ENCODE measurements around the gene CCL1.

CCL1 gene

GRCh38 chr17:34383216-34383615, 20.2 kb upstream of the CCL1 start:
- 84 to 92% methylated on average over 2 to 3 of the region's 3 CpGs for WGBS, 2 experiments (ENCODE audit: insufficient coverage in 2 of 2)
- Histone ChIP-seq H3K36me3 (ENCODE audit: control insufficient read depth, insufficient read depth, low read length) (no peaks in the 10 kb centered on the region), H3K4me3 (ENCODE audit: extremely low read depth, insufficient read depth, low read length, poor library complexity, severe bottlenecking) (no peak overlapping the region), H3K27ac (ENCODE audit: low read depth, low read length, severe bottlenecking) (no peak overlapping the region), H3K9me3 (ENCODE audit: control insufficient read depth, low read length) (no peaks in the 10 kb centered on the region), H3K4me1 (ENCODE audit: control insufficient read depth, insufficient read depth, low read length, poor library complexity, severe bottlenecking) (peaks cover 14% of the 10 kb centered on the region)

- Histone ChIP-seq H3K36me3 (ENCODE audit: control insufficient read depth, insufficient read depth, low read length) (no peaks in the 10 kb centered on the region), H3K4me3 (ENCODE audit: extremely low read depth, insufficient read depth, low read length, poor library complexity, severe bottlenecking) (no peak overlapping the region), H3K9me3 (ENCODE audit: control insufficient read depth, low read length) (no peaks in the 10 kb centered on the region), H3K27ac (ENCODE audit: low read depth, low read length, severe bottlenecking) (no peak overlapping the region), H3K4me1 (ENCODE audit: control insufficient read depth, insufficient read depth, low read length, poor library complexity, severe bottlenecking) (peaks cover 9% of the 10 kb centered on the region)
- 62 to 76% methylated on average over 6 to 7 of the region's 7 CpGs for WGBS, 2 experiments (ENCODE audit: insufficient coverage in 2 of 2)
Observed at GRCh38 chr17:34382621-34383124, 19.6 kb upstream of the CCL1 start.

GRCh38 chr17:34379868-34380267, 16.8 kb upstream of the CCL1 start:
- Histone ChIP-seq H3K4me1 (ENCODE audit: control insufficient read depth, insufficient read depth, low read length, poor library complexity, severe bottlenecking) (peaks cover 3% of the 10 kb centered on the region), H3K9me3 (ENCODE audit: control insufficient read depth, low read length) (no peaks in the 10 kb centered on the region), H3K36me3 (ENCODE audit: control insufficient read depth, insufficient read depth, low read length) (no peaks in the 10 kb centered on the region), H3K4me3 (ENCODE audit: extremely low read depth, insufficient read depth, low read length, poor library complexity, severe bottlenecking) (no peak overlapping the region), H3K27ac (ENCODE audit: low read depth, low read length, severe bottlenecking) (no peak overlapping the region)
- 80 to 97% methylated on average over 4 of the region's 5 CpGs for WGBS, 2 experiments (ENCODE audit: insufficient coverage in 2 of 2)

GRCh38 chr17:34378664-34379101, 15.7 kb upstream of the CCL1 start:
- 77 to 91% methylated on average over 3 of the region's 6 CpGs for WGBS, 2 experiments (ENCODE audit: insufficient coverage in 2 of 2)
- Histone ChIP-seq H3K27ac (ENCODE audit: low read depth, low read length, severe bottlenecking) (no peak overlapping the region), H3K4me3 (ENCODE audit: extremely low read depth, insufficient read depth, low read length, poor library complexity, severe bottlenecking) (no peak overlapping the region), H3K36me3 (ENCODE audit: control insufficient read depth, insufficient read depth, low read length) (no peaks in the 10 kb centered on the region), H3K4me1 (ENCODE audit: control insufficient read depth, insufficient read depth, low read length, poor library complexity, severe bottlenecking) (peaks cover 3% of the 10 kb centered on the region), H3K9me3 (ENCODE audit: control insufficient read depth, low read length) (no peaks in the 10 kb centered on the region)

- H3K4me3 ChIP-seq (ENCODE audit: extremely low read depth, insufficient read depth, low read length, poor library complexity, severe bottlenecking), result no peak overlapping the region
- WGBS, 2 experiments (ENCODE audit: insufficient coverage in 2 of 2), result 88 to 93% methylated on average over 2 to 3 of the region's 3 CpGs
- no peaks in the 10 kb centered on the region for H3K4me1 ChIP-seq (ENCODE audit: control insufficient read depth, insufficient read depth, low read length, poor library complexity, severe bottlenecking)
- H3K27ac ChIP-seq (ENCODE audit: low read depth, low read length, severe bottlenecking), result no peak overlapping the region
- no peaks in the 10 kb centered on the region for H3K36me3 ChIP-seq (ENCODE audit: control insufficient read depth, insufficient read depth, low read length)
- no peaks in the 10 kb centered on the region for H3K9me3 ChIP-seq (ENCODE audit: control insufficient read depth, low read length)
Observed at GRCh38 chr17:34377078-34377823, 14.2 kb upstream of the CCL1 start.

GRCh38 chr17:34375426-34375997, 12.5 kb upstream of the CCL1 start:
- H3K4me1 ChIP-seq (ENCODE audit: control insufficient read depth, insufficient read depth, low read length, poor library complexity, severe bottlenecking), result peaks cover 7% of the 10 kb centered on the region
- WGBS, 2 experiments (ENCODE audit: insufficient coverage in 2 of 2), result 91 to 92% methylated on average over 7 to 9 of the region's 11 CpGs

GRCh38 chr17:34374457-34374856, 11.4 kb upstream of the CCL1 start:
- Histone ChIP-seq H3K9me3 (ENCODE audit: control insufficient read depth, low read length) (no peaks in the 10 kb centered on the region), H3K4me1 (ENCODE audit: control insufficient read depth, insufficient read depth, low read length, poor library complexity, severe bottlenecking) (peaks cover 7% of the 10 kb centered on the region), H3K36me3 (ENCODE audit: control insufficient read depth, insufficient read depth, low read length) (no peaks in the 10 kb centered on the region), H3K27ac (ENCODE audit: low read depth, low read length, severe bottlenecking) (no peak overlapping the region), H3K4me3 (ENCODE audit: extremely low read depth, insufficient read depth, low read length, poor library complexity, severe bottlenecking) (no peak overlapping the region)
- 84 to 94% methylated on average over 2 to 4 of the region's 5 CpGs for WGBS, 2 experiments (ENCODE audit: insufficient coverage in 2 of 2)

More at GRCh38 chr17:34375426-34375997, 12.5 kb upstream of the CCL1 start:
- Histone ChIP-seq H3K36me3 (ENCODE audit: control insufficient read depth, insufficient read depth, low read length) (no peaks in the 10 kb centered on the region), H3K9me3 (ENCODE audit: control insufficient read depth, low read length) (no peaks in the 10 kb centered on the region), H3K4me3 (ENCODE audit: extremely low read depth, insufficient read depth, low read length, poor library complexity, severe bottlenecking) (no peak overlapping the region), H3K27ac (ENCODE audit: low read depth, low read length, severe bottlenecking) (no peak overlapping the region)

GRCh38 chr17:34371405-34372100, 8.5 kb upstream of the CCL1 start:
- Histone ChIP-seq H3K4me3 (ENCODE audit: extremely low read depth, insufficient read depth, low read length, poor library complexity, severe bottlenecking) (no peak overlapping the region), H3K9me3 (ENCODE audit: control insufficient read depth, low read length) (no peaks in the 10 kb centered on the region), H3K4me1 (ENCODE audit: control insufficient read depth, insufficient read depth, low read length, poor library complexity, severe bottlenecking) (peaks cover 10% of the 10 kb centered on the region), H3K36me3 (ENCODE audit: control insufficient read depth, insufficient read depth, low read length) (no peaks in the 10 kb centered on the region), H3K27ac (ENCODE audit: low read depth, low read length, severe bottlenecking) (no peak overlapping the region)
- WGBS, 2 experiments (ENCODE audit: insufficient coverage in 2 of 2), result 83 to 100% methylated on average over 1 of the region's 3 CpGs

- H3K9me3 ChIP-seq (ENCODE audit: control insufficient read depth, low read length), result no peaks in the 10 kb centered on the region
- no peaks in the 10 kb centered on the region for H3K36me3 ChIP-seq (ENCODE audit: control insufficient read depth, insufficient read depth, low read length)
- WGBS, 2 experiments (ENCODE audit: insufficient coverage in 2 of 2), result 68 to 82% methylated on average over 2 of the region's 3 CpGs
- H3K4me1 ChIP-seq (ENCODE audit: control insufficient read depth, insufficient read depth, low read length, poor library complexity, severe bottlenecking), result peaks cover 10% of the 10 kb centered on the region
- H3K4me3 ChIP-seq (ENCODE audit: extremely low read depth, insufficient read depth, low read length, poor library complexity, severe bottlenecking), result no peak overlapping the region
- no peak overlapping the region for H3K27ac ChIP-seq (ENCODE audit: low read depth, low read length, severe bottlenecking)
Observed at GRCh38 chr17:34370997-34371395, 8.0 kb upstream of the CCL1 start.

GRCh38 chr17:34370376-34370996, 7.5 kb upstream of the CCL1 start:
- no peak overlapping the region for H3K4me3 ChIP-seq (ENCODE audit: extremely low read depth, insufficient read depth, low read length, poor library complexity, severe bottlenecking)
- H3K36me3 ChIP-seq (ENCODE audit: control insufficient read depth, insufficient read depth, low read length), result no peaks in the 10 kb centered on the region
- WGBS, 2 experiments (ENCODE audit: insufficient coverage in 2 of 2), result 88 to 90% methylated on average over 4 to 5 of the region's 5 CpGs
- H3K9me3 ChIP-seq (ENCODE audit: control insufficient read depth, low read length), result no peaks in the 10 kb centered on the region
- H3K4me1 ChIP-seq (ENCODE audit: control insufficient read depth, insufficient read depth, low read length, poor library complexity, severe bottlenecking), result peaks cover 10% of the 10 kb centered on the region
- H3K27ac ChIP-seq (ENCODE audit: low read depth, low read length, severe bottlenecking), result no peak overlapping the region

Measured in mesodermal cell (in vitro differentiated cells).